BJ (cell line): ENCODE results near the gene MOGAT2. TPM values are rescaled to one million over a fixed set of nuclear protein-coding genes. Genes with fewer than 3 reads are reported as not detected.

Experiments used
- CTCF ChIA-PET: fragments of 350-600 bp; formaldehyde crosslinking; extraction: SDS; loops from one replicate; lab custom pipeline; 2021; ENCODE audit warnings: antibody characterized with exemption, inconsistent platforms; lab: Yijun Ruan, JAX
- POLR2A ChIA-PET: fragments of 300-600 bp; sonication (Branson Sonifier 250); formaldehyde crosslinking; extraction: SDS; loops from one replicate; lab custom pipeline; 2021; ENCODE audit warnings: antibody characterized with exemption; lab: Charles Lee
- DNase-seq: peaks from one replicate; pipeline ENCODE4 v3.0.0-alpha.2; 2011; ENCODE audit warnings: low read depth
- H3K27me3 ChIP-seq: 2 replicates; pipeline ENCODE4 v1.6.0; 2011; ENCODE audit warnings: low read length; ENCODE audit not compliant: control insufficient read depth, insufficient read depth
- H3K36me3 ChIP-seq: 2 replicates; pipeline ENCODE4 v1.5.1; 2011; ENCODE audit warnings: low read length; ENCODE audit not compliant: control insufficient read depth, insufficient read depth
- H3K4me3 ChIP-seq: 2 replicates; pipeline ENCODE4 v1.5.1; 2011; ENCODE audit warnings: low read depth, mild to moderate bottlenecking, control low read depth, low read length
- polyA plus RNA-seq: library from polyadenylated mRNA; depleted of rRNA; stranded (reverse); fragments of >200 nt; gene quantifications from 2 replicates; pipeline ENCODE4 v1.2.3, GENCODE V29; 2011
- TF ChIP-seq, protein P1 (sequence below): IDR thresholded peaks from 2 replicates; pipeline ENCODE4 v1.5.1; 2011; ENCODE audit warnings: low read depth, mild to moderate bottlenecking, control low read depth, inconsistent platforms, low read length, moderate library complexity; ENCODE audit not compliant: insufficient read depth

Gene MOGAT2
- polyA plus RNA-seq, 1 experiment, result not detected

DNA sequence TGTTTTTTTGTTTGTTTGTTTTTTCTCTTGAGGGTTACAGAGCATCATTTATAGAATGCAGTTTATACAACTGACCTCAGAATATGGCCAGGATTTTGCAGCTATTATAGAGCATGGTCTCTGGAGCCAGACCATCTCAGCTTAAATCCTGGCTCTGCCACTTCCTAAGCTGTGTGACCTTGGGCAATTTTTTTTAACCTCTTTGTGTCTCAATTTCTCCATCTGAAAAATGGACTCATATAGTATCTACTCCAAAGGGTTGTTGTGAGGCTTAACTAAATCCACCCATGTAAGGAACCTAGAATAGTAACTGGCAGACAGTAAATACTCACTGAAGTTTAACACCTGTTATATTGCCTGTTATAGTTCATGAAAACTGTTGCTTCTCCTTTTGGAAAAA is 42.6 kb downstream of the MOGAT2 start:
- DNase-seq, result no peak
- POLR2A ChIA-PET, result no interaction called here
- H3K36me3 ChIP-seq, result no peaks in the 10 kb centered on the region
- H3K4me3 ChIP-seq, result no peak overlapping the region
- TF ChIP-seq, protein P1, sequence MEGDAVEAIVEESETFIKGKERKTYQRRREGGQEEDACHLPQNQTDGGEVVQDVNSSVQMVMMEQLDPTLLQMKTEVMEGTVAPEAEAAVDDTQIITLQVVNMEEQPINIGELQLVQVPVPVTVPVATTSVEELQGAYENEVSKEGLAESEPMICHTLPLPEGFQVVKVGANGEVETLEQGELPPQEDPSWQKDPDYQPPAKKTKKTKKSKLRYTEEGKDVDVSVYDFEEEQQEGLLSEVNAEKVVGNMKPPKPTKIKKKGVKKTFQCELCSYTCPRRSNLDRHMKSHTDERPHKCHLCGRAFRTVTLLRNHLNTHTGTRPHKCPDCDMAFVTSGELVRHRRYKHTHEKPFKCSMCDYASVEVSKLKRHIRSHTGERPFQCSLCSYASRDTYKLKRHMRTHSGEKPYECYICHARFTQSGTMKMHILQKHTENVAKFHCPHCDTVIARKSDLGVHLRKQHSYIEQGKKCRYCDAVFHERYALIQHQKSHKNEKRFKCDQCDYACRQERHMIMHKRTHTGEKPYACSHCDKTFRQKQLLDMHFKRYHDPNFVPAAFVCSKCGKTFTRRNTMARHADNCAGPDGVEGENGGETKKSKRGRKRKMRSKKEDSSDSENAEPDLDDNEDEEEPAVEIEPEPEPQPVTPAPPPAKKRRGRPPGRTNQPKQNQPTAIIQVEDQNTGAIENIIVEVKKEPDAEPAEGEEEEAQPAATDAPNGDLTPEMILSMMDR, result no peak
- CTCF ChIA-PET, result interaction anchor here (0.7 to 1.1 kb wide), 2 partner anchors 23 to 43 kb away, joined by 3 read pairs; no protein-coding TSS in a partner anchor
- H3K27me3 ChIP-seq, result peaks cover 3% of the 10 kb centered on the region; the same call in 1 of the 2 replicates

DNA sequence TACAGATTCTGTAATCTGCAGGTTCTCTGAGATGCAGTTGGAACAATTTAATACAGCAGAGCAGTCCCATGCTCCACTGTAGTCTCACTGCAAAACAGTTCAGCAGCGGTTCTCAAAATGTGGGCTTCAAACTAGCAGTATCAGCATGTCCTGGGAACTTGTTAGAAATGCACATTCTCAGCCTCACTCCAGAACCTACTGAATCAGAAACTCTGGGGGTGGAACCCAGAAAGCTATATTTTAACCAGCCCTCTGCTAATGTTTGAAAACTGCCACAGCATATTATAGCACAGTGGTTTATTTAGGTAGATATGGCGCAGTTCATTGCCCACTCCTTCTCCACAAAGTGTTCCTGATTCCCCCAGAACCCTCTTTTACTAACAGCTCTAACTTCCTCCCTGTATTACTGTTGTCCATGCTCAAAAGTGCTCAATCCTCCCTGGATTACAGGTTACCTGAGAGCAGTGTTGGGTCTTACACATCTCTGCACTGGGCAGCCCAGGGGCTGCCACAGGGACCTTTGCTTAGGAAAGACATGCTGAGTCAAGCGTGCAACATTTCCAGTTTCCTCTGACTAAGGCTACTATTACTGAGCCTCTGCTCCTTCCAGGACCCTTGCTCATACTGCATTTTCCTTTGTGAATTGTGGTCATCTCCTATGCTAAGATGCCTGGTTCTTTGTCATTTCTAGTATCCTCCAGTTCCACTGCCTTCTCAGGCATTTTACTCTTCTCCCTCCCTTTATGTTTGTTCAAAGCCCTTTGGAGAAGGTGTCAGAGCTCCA is 43.3 kb downstream of the MOGAT2 start:
- TF ChIP-seq, protein P1, result no peak
- H3K27me3 ChIP-seq, result peaks cover 3% of the 10 kb centered on the region; the same call in 1 of the 2 replicates
- H3K36me3 ChIP-seq, result no peaks in the 10 kb centered on the region
- DNase-seq, result no peak
- ChIA-PET POLR2A (no interaction called here), CTCF (interaction anchor here (0.6 kb wide), 1 partner anchor 66 kb away, joined by 3 read pairs; no protein-coding TSS in a partner anchor)
- no peak overlapping the region for H3K4me3 ChIP-seq

DNA sequence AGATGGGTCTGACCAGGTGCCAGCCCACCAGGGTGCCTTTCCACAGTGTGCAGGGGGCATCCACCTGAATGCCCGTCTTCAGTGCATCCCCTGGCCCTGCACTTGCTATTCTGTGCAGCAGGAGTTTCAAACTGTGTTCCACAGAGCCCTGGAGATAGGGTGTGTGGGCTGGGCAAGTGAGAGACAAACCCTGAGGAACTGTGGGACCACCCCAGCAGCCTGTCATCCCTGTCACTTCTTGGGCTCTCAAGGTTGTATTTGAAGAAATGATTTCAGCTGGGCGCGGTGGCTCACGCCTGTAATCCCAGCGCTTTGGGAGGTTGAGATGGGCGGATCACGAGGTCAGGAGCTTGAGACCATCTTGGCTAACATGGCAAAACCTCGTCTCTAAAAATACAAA is 44.5 kb downstream of the MOGAT2 start:
- H3K4me3 ChIP-seq, result no peak overlapping the region
- DNase-seq, result no peak
- CTCF ChIA-PET, result interaction anchor here (0.6 kb wide), 1 partner anchor 485 kb away, joined by 3 read pairs; no protein-coding TSS in a partner anchor
- POLR2A ChIA-PET, result no interaction called here
- TF ChIP-seq, protein P1, result no peak
- H3K27me3 ChIP-seq, result peaks cover 3% of the 10 kb centered on the region; the same call in 1 of the 2 replicates
- no peaks in the 10 kb centered on the region for H3K36me3 ChIP-seq

GRCh38 chr11:75762885-75763284 is 45.2 kb downstream of the MOGAT2 start:
- no peaks in the 10 kb centered on the region for H3K36me3 ChIP-seq
- H3K27me3 ChIP-seq, result peaks cover 2% of the 10 kb centered on the region; the same call in 1 of the 2 replicates
- POLR2A ChIA-PET, result interaction anchor here (0.6 kb wide), 1 partner anchor 198 kb away, joined by 6 read pairs; no protein-coding TSS in a partner anchor
- DNase-seq, result no peak
- TF ChIP-seq, protein P1, result no peak
- H3K4me3 ChIP-seq, result no peak overlapping the region
- CTCF ChIA-PET, result interaction anchor here (0.6 kb wide), 1 partner anchor 486 kb away, joined by 3 read pairs; no protein-coding TSS in a partner anchor

DNA sequence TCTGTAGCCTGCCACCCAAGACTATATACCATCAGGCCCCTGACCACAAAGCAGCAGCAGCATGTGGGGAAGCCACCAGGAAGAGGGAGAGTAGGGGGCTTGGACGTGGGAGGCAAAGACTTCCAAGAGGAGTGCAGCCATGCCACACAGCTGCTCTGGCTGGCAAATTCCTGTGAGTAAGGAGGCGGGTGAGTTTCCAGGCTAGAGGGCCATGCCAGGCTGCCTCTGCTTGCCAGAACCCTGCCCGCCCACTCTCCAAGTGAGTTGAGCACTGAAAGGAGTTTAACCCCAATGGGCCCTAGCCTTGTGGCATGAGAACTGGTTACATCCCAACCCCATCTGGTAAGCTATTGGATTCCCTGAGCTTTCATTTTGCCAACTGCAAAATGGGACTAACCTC is 46.2 kb downstream of the MOGAT2 start:
- no peaks in the 10 kb centered on the region for H3K36me3 ChIP-seq
- TF ChIP-seq, protein P1, result no peak
- POLR2A ChIA-PET, result no interaction called here
- CTCF ChIA-PET, result interaction anchor here (1.1 kb wide), 1 partner anchor 10 kb away, joined by 3 read pairs; no protein-coding TSS in a partner anchor
- no peak for DNase-seq
- H3K27me3 ChIP-seq, result peaks cover 2% of the 10 kb centered on the region
- H3K4me3 ChIP-seq, result no peak overlapping the region
